IMR-90 (cell line): ENCODE results near the gene ACYP2.

Experiments
- ELK1 ChIP-seq: fragments of 150-350 bp; IDR thresholded peaks from 2 replicates; pipeline ENCODE4 v1.6.1; 2016; ENCODE audit warnings: low read depth, mild to moderate bottlenecking, low read length, moderate library complexity, borderline replicate concordance
- MAFK ChIP-seq: IDR thresholded peaks from 2 replicates; pipeline ENCODE4 v1.6.1; 2012; ENCODE audit warnings: low read depth, low read length, improper control_type of control experiment
- MXI1 ChIP-seq: IDR thresholded peaks from 2 replicates; pipeline ENCODE4 v1.6.1; 2012; ENCODE audit warnings: low read depth, mild to moderate bottlenecking, low read length, moderate library complexity, borderline replicate concordance
- POLR2A ChIP-seq: IDR thresholded peaks from 2 replicates; pipeline ENCODE4 v1.6.1; 2012; ENCODE audit warnings: mild to moderate bottlenecking, low read depth, low read length
- RFX5 ChIP-seq: IDR thresholded peaks from 2 replicates; pipeline ENCODE4 v1.8.0; 2012; ENCODE audit warnings: low read depth, mild to moderate bottlenecking, low read length, moderate library complexity
- USF2 ChIP-seq: fragments of 150-350 bp; IDR thresholded peaks from 2 replicates; pipeline ENCODE4 v1.6.1; 2017; ENCODE audit warnings: mild to moderate bottlenecking, antibody characterized with exemption, low read length, low read depth
- TF ChIP-seq, protein P1 (sequence below): conservative IDR thresholded peaks from 2 replicates; pipeline ENCODE4 v1.5.1; 2012; ENCODE audit warnings: mild to moderate bottlenecking, low read depth, low read length, improper control_type of control experiment

GRCh38 chr2:54306556-54306955 is 191.1 kb downstream of the ACYP2 start:
- TF ChIP-seq, protein P1, sequence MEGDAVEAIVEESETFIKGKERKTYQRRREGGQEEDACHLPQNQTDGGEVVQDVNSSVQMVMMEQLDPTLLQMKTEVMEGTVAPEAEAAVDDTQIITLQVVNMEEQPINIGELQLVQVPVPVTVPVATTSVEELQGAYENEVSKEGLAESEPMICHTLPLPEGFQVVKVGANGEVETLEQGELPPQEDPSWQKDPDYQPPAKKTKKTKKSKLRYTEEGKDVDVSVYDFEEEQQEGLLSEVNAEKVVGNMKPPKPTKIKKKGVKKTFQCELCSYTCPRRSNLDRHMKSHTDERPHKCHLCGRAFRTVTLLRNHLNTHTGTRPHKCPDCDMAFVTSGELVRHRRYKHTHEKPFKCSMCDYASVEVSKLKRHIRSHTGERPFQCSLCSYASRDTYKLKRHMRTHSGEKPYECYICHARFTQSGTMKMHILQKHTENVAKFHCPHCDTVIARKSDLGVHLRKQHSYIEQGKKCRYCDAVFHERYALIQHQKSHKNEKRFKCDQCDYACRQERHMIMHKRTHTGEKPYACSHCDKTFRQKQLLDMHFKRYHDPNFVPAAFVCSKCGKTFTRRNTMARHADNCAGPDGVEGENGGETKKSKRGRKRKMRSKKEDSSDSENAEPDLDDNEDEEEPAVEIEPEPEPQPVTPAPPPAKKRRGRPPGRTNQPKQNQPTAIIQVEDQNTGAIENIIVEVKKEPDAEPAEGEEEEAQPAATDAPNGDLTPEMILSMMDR: no peak
- TF ChIP-seq MAFK: no peak
- no peak for TF ChIP-seq MXI1
- TF ChIP-seq POLR2A: no peak
- TF ChIP-seq ELK1: no peak
- TF ChIP-seq USF2: no peak
- TF ChIP-seq RFX5: no peak
